ENCODE measurements around the gene VAV3.
A peak's percentile ranks its signal among the peaks of the same experiment; 100 is the strongest.

Gene VAV3

DNA sequence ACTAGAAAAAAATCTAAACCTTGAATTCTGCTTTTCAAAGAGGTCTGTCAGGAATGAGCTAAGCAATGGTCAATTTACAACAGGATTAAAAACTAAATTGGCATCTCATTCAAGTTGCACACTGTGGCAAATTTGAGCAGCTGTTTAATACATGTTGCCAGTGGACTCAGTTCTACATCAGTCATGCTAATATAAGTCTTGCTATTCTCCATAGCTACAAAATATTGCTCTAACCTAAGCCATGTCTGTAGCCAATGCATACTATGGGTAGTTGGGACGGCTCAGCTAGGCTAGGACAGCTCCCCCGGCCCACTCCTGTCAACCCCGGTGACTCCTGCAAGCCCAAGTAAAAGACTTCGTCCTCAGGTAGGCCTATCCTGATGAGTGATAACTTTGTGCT lies 10.9 kb upstream of the VAV3 start:
- DNase-seq (ENCODE audit: low read depth in 4 of 4, low spot score in 1 of 4): no peak

DNA sequence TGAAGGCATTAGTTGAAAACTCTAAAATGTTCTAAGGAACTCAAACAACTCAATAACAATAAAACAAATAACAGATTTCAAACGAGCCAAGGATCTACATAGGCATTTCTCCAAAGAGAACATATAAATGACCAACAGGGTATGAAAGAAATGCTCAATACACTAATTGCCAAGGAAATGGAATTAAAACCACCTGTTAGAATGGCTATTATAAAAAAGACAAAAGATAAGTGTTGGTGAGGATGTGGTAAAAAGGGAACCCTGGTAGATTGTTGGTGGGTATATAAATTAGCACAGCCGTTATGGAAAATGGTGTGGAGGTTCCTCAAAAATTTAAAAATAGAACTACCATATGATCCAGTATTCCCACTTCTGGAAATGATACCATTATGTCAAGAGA lies 9.1 kb upstream of the VAV3 start:
- no peak for DNase-seq (ENCODE audit: low read depth in 4 of 4, low spot score in 1 of 4)

DNA sequence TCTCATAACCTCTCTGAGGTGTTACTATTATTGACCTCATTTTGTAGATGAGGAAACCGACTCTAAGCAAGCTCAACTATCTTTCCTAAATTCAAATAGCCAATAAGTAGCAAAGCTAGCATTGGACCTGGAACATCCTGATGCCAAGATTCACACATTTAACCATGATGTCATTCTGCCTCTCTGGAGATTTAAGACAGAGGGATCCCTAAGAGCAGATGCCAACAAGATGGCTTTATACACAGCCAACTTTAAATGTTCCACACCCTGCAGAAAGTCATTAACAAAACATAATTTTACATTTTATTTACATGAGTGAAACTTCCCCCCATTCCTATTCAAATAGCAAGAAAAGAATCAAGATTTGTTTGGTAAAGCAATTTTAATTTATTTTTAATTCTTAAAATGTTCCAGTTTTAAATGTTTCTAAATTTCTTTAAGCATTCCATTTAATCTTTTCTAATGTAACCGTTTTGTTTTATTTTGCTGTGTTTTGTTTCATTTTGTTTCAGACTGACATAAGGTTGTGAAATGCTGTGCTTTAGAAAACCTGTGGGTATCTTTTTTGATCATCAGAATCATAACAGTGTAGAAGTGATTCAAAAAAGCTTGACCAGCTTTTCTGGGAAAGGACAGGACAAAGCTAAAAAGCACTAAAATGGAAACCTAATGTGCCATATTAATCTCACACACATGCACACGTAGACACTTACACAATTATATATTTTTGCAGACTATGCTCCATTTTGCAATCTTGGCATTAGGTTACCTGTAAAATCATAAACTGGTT lies 7.6 kb upstream of the VAV3 start:
- no peak for DNase-seq (ENCODE audit: low read depth in 4 of 4, low spot score in 1 of 4)

DNA sequence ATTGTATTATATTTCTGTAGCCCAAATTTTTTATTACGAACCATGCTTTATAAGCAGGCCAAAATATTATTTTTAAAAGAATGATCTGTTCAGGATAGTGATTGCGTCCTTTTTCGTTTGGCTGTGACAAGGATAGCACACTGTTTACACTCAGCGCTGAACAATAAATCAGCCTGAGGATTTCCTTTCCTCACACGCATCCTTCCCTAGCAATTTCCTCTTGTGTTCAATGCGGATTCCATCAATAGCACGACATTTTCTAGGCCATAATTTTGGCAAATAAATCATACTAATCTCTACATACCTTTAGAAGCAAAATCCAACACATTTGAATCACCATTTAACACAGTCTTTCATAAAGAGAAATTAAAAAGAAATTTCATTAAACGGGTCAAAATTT lies 1.6 kb upstream of the VAV3 start:
- no peak for DNase-seq (ENCODE audit: low read depth in 4 of 4, low spot score in 1 of 4)

DNA sequence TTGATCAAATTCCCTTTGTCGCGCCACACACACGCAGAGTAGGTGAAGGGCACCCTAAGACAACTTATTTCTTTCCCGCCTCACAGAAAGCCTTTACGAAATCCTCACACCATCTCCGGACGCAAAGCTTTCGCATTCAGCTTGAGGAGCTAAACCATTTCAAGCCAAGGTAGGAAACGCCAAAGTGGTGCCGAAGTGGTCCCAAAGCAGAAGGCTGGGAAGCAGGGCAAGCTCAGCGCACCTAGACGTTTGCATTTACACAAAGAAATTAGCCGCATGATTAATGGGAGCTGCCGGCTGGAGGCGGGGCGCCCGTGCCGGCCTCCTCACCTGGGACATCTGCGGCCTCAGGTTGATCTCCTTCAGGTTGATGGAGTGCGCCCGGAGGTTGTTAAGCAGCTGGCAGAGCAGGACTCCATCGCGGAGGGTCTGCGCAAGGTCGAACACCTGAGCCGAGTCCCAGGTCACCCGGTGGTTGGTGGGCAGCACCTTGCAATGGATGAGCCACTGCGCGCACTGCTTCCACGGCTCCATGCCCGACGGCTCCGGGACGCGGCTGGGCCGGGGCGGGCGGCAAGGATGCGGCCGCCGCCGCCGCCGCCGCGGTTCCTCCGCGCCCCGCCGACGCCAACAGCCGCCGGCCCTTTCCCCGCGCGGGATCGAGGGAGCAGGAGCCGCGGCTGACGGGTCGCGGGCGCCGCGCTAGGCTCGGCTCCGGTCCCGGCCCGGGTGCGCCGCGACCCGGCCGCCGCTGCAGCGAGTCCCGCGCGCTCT lies 457 bp downstream of the VAV3 start:
- peak in 3 of 4 experiments; percentile 9 to 14 (median 11) for DNase-seq (ENCODE audit: low read depth in 4 of 4, low spot score in 1 of 4)

DNA sequence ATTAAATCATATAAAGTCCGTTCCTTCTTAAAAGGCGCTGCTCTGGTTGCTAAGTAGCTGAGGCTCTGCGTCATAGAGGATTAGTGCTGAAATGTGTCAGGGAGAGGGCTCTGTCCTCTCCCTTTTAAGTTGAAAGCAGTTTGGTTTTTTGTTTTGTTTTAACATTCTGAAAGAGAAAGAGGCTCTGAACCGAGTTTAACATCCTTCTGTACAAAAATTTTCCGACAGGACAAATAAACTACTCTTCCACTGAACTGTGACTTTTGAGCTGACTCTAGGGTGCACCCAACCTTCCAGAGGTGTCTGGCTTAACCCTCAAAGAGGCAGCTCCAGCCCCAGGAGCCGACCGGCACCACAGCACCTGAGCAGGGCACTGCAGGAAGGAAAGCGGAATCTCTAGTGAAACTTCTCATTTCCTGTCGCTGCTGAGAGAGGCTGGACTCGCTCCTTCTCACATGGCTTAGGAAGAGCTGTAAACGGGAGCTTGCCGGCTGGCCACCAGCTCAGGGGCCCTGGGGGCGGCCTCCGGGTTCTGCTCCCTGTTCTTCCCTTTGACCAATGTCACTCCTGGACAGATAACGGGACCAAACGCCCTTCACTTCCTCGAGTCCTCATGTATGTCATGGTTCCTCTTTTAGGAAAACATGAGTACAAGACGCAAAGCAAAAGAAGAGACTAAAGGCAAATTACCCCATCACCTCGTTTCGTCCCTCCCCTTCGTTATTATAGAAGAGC lies 1.2 kb downstream of the VAV3 start:
- peak in 3 of 4 experiments; percentile 2 to 27 (median 25) for DNase-seq (ENCODE audit: low read depth in 4 of 4, low spot score in 1 of 4)

DNA sequence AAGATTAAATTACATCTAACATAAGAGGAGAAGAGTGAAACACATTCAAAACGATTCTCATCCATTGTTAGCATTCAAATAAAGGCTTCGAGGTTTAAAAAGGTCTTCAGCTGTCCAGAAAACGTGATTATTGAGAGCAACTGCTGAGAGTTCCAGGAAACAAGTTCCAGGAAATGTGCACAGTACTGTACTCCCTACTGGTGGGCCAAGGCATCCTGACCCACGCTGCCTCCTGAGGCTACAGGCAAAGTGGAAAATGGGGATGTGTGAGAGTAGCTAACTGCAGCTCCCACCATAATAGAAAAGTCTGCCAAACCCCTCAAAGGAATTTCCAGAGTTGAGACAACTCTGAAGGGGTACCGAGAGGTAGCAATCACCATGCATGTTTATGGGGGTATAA lies 2.0 kb downstream of the VAV3 start:
- DNase-seq (ENCODE audit: low read depth in 4 of 4, low spot score in 1 of 4): no peak

DNA sequence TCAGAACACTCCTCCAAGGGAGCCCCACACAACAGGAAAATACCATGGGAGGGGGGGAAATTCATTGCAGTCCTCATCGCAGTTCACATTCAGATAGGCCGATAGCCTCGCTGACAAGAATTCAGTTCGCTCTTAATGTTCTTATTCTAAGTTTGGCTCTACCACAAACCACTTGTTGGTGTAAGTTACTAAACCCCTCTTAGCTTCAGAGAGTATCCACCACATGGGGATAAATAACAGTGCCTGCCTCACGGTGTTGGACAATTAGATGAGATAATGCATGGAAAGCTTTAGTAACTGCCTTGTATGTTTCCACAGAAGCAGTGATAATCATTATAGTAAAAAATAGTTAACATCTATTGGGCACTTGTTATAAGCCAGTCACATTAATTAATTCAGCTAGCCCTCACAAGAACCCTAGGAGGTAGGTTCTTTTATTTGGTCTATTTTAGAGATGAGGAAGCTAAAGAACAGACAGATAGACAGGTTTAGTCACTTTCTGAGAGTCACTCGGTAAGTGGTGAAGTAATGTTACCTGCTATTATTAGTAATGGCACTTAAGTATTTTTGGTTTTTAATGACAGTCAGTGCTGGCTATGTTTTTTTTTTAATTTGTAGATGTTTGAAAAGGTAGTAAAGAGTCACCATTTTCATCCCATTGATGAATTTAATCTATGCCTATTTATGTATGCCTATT lies 10.1 kb downstream of the VAV3 start:
- DNase-seq (ENCODE audit: low read depth in 4 of 4, low spot score in 1 of 4): no peak

DNA sequence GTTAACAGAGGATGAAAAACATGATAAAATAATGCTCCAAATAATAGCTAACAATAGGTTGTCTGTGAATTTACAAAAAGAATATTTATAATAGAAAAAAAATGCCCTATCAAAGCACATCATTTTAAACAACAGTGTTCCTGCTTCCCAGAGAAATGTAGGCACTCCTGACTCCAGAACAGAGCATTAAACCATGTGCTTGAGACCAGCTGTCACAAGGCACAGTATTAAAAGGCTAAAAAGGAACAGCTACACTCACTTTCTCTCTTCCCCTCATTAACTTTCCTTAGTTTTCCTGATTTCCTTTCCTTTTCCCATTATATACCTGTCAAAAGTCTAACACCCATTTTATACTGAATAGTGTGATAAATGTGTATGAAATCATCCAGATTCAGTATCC lies 10.9 kb downstream of the VAV3 start:
- no peak for DNase-seq (ENCODE audit: low read depth in 4 of 4, low spot score in 1 of 4)

DNA sequence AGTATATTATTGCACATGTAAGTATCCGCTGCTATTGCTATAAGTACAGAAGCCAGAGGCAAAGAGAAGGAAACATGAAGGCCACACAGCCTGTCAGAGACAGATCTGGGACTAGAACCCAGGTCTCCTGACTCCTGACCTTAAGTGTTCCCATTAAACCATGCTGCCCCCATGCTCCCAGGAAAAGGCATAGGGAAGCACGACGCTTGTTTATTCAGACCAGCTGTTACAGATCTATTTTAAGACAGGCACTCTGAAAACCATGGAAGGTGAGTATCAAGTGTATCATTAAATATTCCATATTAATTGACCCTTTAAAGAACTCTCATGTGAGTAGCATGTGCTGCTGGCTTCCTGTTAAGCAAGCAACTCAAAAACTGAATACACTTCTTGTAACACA lies 11.4 kb downstream of the VAV3 start:
- no peak for DNase-seq (ENCODE audit: low read depth in 4 of 4, low spot score in 1 of 4)

DNA sequence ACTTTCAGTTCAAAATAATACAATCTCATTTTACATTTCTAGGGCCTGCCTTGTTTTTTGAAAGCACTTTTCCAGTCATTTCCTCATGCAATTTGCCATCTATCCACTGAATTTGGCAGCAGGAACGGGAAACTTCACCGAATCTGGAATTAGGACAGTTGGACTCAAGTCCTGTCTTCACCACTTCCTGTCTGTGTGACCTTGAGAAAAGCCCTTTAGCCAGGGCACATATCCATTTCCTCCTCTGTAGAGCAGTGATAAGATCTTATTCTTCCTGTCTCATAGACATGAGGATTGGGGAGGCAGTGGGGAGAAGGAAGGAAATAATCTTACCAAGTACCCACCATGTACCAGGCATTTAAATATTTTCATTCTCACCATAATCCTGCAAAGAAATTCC lies 12.0 kb downstream of the VAV3 start:
- DNase-seq (ENCODE audit: low read depth in 4 of 4, low spot score in 1 of 4): no peak

DNA sequence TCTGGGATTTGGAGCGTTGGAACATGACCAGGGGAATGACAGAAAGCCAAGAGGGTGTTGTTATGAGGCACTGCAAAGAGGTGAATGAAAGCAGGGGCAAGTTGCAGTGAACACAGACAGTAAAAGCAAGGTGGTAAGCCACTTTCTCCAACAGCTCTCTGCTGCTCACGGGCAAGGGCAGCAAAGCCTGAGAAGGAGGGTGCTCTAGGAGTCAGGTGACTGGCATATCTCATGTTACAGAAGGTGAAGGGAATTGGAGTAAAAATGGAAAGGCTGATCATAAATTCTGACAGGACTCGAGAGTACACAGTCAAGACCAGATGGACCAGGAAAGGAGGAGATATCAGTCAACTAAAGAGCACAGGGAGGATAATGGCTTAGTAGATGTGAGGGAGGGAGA lies 14.5 kb downstream of the VAV3 start:
- no peak for DNase-seq (ENCODE audit: low read depth in 4 of 4, low spot score in 1 of 4)

DNA sequence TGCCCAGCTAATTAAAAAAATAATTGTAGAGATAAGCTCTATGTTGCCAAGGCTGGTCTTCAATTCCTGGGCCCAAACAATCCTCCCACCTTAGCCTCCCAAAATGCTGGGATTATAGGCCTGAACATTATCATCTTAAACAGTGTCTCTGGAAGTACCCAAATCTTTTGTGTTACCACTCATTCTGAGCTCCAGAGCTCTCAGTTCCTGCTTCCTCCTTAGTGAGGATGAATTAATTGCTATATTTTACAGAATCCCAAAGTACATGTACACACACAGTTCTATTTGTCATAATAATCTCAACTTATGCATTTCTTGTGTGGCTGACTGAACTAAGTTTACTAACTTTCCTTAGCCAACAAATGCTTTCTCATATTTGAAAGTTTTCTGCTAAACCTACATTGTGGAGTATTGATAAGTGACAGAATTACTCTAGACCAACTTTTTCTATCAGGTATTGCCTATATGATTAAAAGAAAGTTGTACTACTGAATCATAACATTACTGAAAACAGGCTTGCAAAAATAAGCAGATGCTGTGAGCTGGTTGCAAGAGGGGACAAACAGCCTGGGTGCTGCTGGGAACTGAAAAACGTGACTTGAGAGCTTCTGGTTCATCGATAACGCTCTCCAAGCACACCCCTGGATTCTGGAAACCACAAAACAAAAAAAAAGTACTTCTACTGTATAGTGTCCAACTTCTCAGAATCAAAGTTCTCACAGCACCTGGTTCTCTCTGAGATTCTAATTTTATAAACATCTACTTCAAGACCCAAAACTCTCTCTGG lies 15.3 kb downstream of the VAV3 start:
- DNase-seq (ENCODE audit: low read depth in 4 of 4, low spot score in 1 of 4): no peak

DNA sequence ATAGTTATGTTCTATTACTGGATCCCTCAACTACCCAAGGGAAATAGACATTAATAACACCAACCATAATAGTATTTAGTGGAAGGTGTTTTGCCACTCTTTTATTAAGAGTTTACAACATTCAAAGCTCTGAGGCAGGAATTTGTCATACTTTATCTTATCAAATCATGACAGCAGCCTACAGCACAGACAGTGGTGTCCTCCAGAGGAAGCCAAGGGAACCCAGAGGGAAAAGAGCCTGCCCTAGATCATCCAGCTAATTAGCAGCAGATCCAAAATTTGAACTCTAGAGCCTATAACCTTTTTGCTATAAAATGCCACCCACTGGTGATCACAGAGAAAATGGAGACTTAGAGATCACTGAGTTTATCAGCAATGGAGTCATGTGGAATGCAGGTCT lies 18.2 kb downstream of the VAV3 start:
- DNase-seq (ENCODE audit: low read depth in 4 of 4, low spot score in 1 of 4): no peak

DNA sequence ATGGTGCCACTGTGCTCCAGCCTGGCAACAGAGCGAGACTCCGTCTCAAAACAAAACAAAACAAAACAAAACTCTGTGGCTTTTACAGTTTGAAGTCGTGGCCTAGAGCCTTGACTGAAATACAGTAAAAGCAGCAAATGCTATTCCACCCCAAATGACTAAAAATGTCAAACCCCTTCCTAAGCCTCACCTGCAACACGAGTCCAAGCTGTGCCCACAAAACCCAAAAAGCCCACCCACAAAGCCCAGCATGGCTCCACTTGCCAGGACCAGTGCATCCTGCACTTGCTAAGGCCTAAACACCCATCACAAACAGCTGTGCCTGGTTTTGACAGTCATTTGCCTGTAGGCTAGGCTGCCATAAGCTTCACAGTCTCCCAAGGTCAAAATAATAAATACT lies 21.3 kb downstream of the VAV3 start:
- no peak for DNase-seq (ENCODE audit: low read depth in 4 of 4, low spot score in 1 of 4)

DNA sequence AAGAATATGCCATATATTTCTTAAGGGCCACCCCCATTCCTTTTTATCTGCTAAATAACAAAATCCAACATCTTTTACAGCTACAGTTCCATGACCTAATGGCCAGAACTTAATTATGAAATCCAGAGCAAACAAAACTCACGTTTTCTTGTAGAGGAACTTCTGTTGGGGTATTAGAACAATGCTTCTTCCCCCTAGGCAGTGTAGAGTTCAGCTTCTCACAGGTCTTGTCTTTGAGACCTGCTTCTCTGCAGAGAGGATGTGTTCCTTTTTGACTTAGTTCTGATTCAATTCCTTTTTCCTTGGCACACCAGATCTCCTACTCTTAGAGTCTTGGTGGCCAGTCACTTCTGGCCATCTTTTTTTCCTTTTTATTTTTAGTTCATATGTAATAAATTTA lies 22.2 kb downstream of the VAV3 start:
- DNase-seq (ENCODE audit: low read depth in 4 of 4, low spot score in 1 of 4): no peak

DNA sequence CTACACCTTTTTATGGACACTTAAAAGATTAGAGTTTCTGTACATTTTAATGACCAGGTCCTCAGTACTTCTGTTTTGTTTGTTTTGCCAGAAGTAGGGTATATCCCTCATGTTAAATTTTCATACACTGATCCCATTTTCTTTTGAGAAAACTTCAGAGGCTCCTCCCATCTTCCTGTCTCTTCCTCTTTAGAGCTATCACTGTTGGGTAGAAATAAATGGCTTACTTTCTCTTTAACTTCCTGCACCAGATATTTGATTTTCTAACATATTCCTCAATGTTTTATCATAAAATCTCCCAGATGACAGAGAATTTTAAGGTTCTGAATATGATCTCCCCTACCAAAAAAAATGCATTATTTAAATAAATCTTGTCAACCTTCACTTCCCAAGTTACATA lies 23.4 kb downstream of the VAV3 start:
- DNase-seq (ENCODE audit: low read depth in 4 of 4, low spot score in 1 of 4): no peak

DNA sequence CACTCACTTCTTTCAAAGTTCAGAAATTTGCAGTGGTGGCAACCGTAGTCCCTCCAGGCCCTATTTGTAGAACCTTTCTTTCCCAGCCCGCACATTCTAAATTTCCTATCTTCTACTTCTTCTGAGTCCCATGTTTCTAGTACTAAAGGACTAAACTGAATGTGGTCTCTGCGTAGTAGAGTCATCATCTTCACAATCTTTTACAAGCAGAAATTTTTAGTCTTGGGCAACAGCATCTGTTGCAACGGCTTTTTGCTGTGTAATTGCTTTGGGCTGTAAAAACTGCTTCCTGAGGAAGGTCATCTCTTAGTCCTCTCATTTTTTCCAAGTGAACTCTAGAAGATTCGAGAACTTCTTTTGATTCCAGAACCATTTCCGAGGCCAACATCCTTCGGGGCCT lies 23.9 kb downstream of the VAV3 start:
- no peak for DNase-seq (ENCODE audit: low read depth in 4 of 4, low spot score in 1 of 4)

DNA sequence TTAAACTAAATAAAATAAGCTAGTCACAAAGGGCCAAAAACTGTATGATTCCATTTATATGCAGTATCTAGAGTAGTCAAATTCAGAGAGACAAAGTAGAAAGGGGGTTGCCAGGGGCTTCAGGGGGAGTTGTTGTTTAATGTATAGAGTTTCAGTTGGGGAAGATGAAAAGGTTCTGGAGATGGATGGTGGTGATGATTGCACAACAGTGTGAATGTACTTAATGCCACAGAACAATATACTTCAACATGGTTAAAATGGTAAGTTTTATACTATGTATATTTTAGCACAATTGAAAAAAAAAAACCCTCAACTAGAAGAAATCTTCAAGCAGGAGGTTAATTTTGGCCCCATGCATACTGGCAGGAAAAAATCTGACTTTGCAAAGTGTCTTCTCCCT lies 24.3 kb downstream of the VAV3 start:
- no peak for DNase-seq (ENCODE audit: low read depth in 4 of 4, low spot score in 1 of 4)

DNA sequence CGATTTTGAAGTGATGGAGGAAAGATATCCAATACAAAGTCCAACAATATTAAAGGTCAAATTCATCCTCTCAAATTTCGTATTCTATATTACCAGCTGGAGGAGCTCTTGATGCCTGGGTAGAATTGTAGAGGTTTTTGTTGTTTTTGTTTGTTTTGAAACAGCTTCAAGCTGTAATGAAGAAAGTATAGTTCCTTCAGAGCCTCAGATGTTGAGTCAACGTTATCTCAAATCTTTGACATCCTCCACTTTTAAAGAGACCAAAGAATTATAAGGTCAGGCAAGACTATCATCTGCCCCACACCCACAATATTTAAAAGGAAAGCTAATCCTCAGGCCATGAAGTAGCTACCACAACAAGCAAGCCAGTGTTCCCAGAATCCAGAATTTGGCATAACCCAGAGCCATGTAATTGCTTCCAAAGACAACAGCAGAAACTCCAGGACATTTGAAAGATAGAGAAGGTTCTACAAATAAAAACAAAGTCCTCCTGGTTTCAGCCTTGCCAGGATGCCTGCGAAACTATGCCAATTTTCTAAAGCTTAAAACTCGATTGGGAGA lies 24.9 kb downstream of the VAV3 start:
- DNase-seq (ENCODE audit: low read depth in 4 of 4, low spot score in 1 of 4): no peak

Data from stimulated activated CD4-positive, alpha-beta T cell treated with anti-CD3 and anti-CD28 coated beads, Interleukin-1b, Interleukin-23, amount 100 ng/mL, for 24 hours (primary cell).